Transverse colon (tissue), 4 donors: ENCODE results near the gene S100A2. TPM values are rescaled to one million over a fixed set of nuclear protein-coding genes. Genes with fewer than 3 reads are reported as not detected.
A peak's percentile ranks its signal among the peaks of the same experiment; 100 is the strongest.

Source experiments
- DNase-seq: peaks from one replicate; pipeline ENCODE4 v3.0.0-alpha.2; 2019
- H3K27ac ChIP-seq, 4 donors: fragments of 200-600 bp; sonication (generic); 2 replicates each; pipeline ENCODE4 v1.5.1; 2016 to 2018; ENCODE audit warnings: inconsistent platforms in 4 of 4
- H3K27me3 ChIP-seq: fragments of 200-600 bp; sonication (generic); 2 replicates; pipeline ENCODE4 v1.5.1; 2017; ENCODE audit warnings: inconsistent platforms
- H3K36me3 ChIP-seq, 4 donors: fragments of 200-600 bp; sonication (generic); 2 replicates each; pipeline ENCODE4 v1.5.1; 2017 to 2019; ENCODE audit warnings: inconsistent platforms in 4 of 4
- H3K4me1 ChIP-seq, 4 donors: fragments of 200-600 bp; sonication (generic); 2 replicates each; pipeline ENCODE4 v1.5.1; 2017 to 2020; ENCODE audit warnings: inconsistent platforms in 4 of 4
- H3K4me3 ChIP-seq, 4 donors: fragments of 200-600 bp; sonication (generic); 1 replicate in 1 of 4; 2 replicates in 3 of 4; pipeline versions ENCODE4 v1.5.1 to v1.6.1; 2017 to 2019; ENCODE audit warnings: inconsistent platforms in 4 of 4
- H3K9me3 ChIP-seq, 2 donors: fragments of 200-600 bp; sonication (generic); 2 replicates each; pipeline ENCODE4 v1.5.1; 2017 to 2019; ENCODE audit warnings: inconsistent platforms in 2 of 2
- CTCF ChIP-seq, 5 experiments: fragments of 200-600 bp in 3 of 5; fragments of 450-650 bp in 2 of 5; sonication (generic) in 3 of 5; IDR thresholded peaks; 1 replicate in 2 of 5; 2 replicates in 3 of 5; pipeline ENCODE4 v1.5.1; 2016 to 2017; ENCODE audit warnings: antibody characterized with exemption in 5 of 5, inconsistent platforms in 3 of 5, mild to moderate bottlenecking in 2 of 5, moderate library complexity in 1 of 5
- EP300 ChIP-seq: sonication (generic); formaldehyde crosslinking; IDR thresholded peaks from one replicate; pipeline ENCODE4 v1.6.1; 2017; ENCODE audit warnings: antibody characterized with exemption, low read depth
- POLR2A ChIP-seq: fragments of 450-650 bp; IDR thresholded peaks from one replicate; pipeline ENCODE4 v1.6.1; 2016; ENCODE audit warnings: antibody characterized with exemption, mild to moderate bottlenecking, moderate library complexity
- POLR2AphosphoS5 ChIP-seq, 3 donors: sonication (generic); formaldehyde crosslinking; IDR thresholded peaks; one replicate each; pipeline ENCODE4 v1.6.1; 2016; ENCODE audit warnings: antibody characterized with exemption in 3 of 3
- WGBS, 2 donors: methylation state at CpG; one replicate each; pipeline ENCODE4 v1.1.5; 2018; ENCODE audit warnings: low coverage in 1 of 2; 5-methylcytosine and 5-hydroxymethylcytosine counted together
- in situ Hi-C, 4 donors: fragments of 200-750 bp; cut with MboI; loops; one replicate each; pipeline versions ENCODE4 v1.15.0 to v1.15.1; 2017; ENCODE audit warnings: low sequenced_read_pairs in 3 of 4, low pct_ligation_motif_present in 1 of 4, low pct_unique_long_range_greater_than_20kb in 1 of 4
- intact Hi-C: fragments of 100-400 bp; cut with DNase I; formaldehyde crosslinking; loops from one replicate; pipeline ENCODE4 v1.15.1; 2023; ENCODE audit warnings: low total_unique reads
- total RNA-seq, 4 donors: library from RNA; depleted of rRNA; stranded (reverse); fragments of >200 nt; gene quantifications; one replicate each; pipeline ENCODE4 v1.1.0, GENCODE V29; 2016

S100A2 gene
- total RNA-seq, 4 donors from 2014 or later = 2.2 TPM; not detected in 3

- Histone ChIP-seq H3K36me3 (no peaks in the 10 kb centered on the region), H3K27ac (no peak overlapping the region), H3K4me1 (peaks cover 25 to 42% (median 30%) of the 10 kb centered on the region in 4 donors), H3K27me3 (no peaks in the 10 kb centered on the region), H3K4me3 (no peak overlapping the region), H3K9me3 (no peaks in the 10 kb centered on the region)
- TF ChIP-seq EP300 = no peak
- TF ChIP-seq CTCF (IDR thresholded peaks at IDR 0.05) = no peak
- no peak for TF ChIP-seq POLR2AphosphoS5 (IDR thresholded peaks at IDR 0.05)
- TF ChIP-seq POLR2A = no peak
- WGBS, 2 donors = 68 to 82% methylated on average over 9 to 10 of the region's 10 CpGs
- intact Hi-C loops = no loop called here
- DNase-seq = peak; percentile 8
- in situ Hi-C loops = no loop called here
Observed at GRCh38 chr1:153550827-153551500, 14.7 kb downstream of the S100A2 start.

DNA sequence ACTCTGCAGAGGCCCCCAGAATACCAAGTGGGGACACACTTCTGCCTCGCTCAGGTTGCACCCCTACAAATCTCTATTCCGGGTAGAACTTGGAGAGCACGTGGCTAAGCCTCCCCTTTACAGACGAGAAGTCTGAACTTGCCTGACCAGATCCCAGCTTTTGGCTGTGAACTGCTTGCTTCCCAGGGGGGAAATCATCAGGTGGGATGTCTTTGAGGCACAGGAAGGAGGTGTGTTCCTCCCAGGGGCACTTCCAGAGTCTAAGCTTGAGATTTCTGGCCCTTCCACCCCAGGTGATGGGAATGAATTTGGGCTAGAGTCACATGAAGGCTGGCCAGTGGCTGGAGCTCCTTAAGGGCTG, 15.3 kb downstream of the S100A2 start:
- DNase-seq = no peak
- peaks cover 31 to 48% (median 36%) of the 10 kb centered on the region in 4 donors for H3K4me1 ChIP-seq
- no peaks in the 10 kb centered on the region for H3K9me3 ChIP-seq
- WGBS, 2 donors = 95% methylated on average over 4 of the region's 4 CpGs; no CpG with 5 or more reads in 1 of the 2 donors
- TF ChIP-seq POLR2AphosphoS5 (IDR thresholded peaks at IDR 0.05) = no peak
- TF ChIP-seq CTCF (IDR thresholded peaks at IDR 0.05) = no peak
- no peak for TF ChIP-seq EP300
- no peak for TF ChIP-seq POLR2A
- no peaks in the 10 kb centered on the region for H3K27me3 ChIP-seq
- H3K27ac ChIP-seq = no peak overlapping the region
- no peak overlapping the region for H3K4me3 ChIP-seq
- intact Hi-C loops = no loop called here
- no peaks in the 10 kb centered on the region for H3K36me3 ChIP-seq
- in situ Hi-C loops = no loop called here

DNA sequence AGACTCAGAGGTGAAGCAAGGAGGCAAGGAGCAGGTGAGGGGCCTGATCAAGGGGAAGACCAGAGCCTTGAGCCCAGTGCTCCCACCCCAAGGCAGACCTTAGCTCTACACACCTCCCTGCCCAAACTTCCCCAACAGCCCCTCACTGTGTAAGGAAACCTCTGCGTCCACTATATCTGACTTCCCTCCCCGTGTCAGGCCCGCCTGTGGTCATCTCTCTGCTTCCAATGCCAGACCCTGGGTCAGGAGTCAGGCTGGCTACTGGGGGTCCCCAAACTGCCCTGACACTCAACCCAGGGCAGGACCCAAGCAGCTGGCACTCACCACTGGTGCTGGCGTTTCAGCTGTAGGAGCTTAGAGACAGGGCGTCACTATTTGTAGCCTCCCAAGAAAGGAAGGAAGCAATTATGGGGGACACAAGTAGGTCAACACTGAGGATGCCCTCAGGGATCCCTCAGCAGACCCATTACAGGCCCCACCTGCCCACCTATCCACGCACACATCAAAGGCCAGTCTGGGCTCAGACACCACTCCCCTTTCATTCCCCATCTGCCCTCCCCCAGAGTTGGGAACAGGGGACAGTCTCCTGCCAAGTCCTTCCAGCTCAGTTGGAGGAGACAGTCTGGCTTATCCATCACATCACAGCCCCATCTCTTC, 15.8 kb downstream of the S100A2 start:
- Histone ChIP-seq H3K4me1 (peaks cover 34 to 53% (median 40%) of the 10 kb centered on the region in 4 donors), H3K27me3 (no peaks in the 10 kb centered on the region), H3K9me3 (no peaks in the 10 kb centered on the region), H3K27ac (peak overlapping the region; percentile 6 to 60 (median 57)), H3K36me3 (no peaks in the 10 kb centered on the region), H3K4me3 (no peak overlapping the region)
- DNase-seq = peak; percentile 5
- in situ Hi-C loops = loop anchor here in 1 of 4 donors (25.0 kb wide), 1 partner anchor 437 kb away; the partner anchor contains the start of genes JTB, RAB13 and RPS27
- intact Hi-C loops = loop anchor here (1.0 kb wide), 1 partner anchor 42 kb away; no protein-coding TSS in a partner anchor
- 88% methylated on average over 6 of the region's 6 CpGs; no CpG with 5 or more reads in 1 of the 2 donors for WGBS, 2 donors
- TF ChIP-seq POLR2AphosphoS5 (IDR thresholded peaks at IDR 0.05) (no peak), POLR2A (no peak), EP300 (no peak), CTCF (IDR thresholded peaks at IDR 0.05) (no peak)
